ENCODE data around the gene RPL32. TPM values are rescaled to one million over a fixed set of nuclear protein-coding genes. Genes with fewer than 3 reads are reported as not detected.

Gene RPL32
- total RNA-seq, 1 experiment from 2014 or later, result 1,643 TPM

- Mint-ChIP-seq H3K27me3 (ENCODE audit: low read depth) (no peaks in the 10 kb centered on the region; the same call in none of the 2 replicates), H3K36me3 (no peaks in the 10 kb centered on the region), H3K27ac (no peak overlapping the region; the same call in 1 of the 2 replicates), H3K4me3 (no peak overlapping the region), H3K4me1 (peaks cover 22% of the 10 kb centered on the region), H3K9me3 (peaks cover 6% of the 10 kb centered on the region)
- DNase-seq (ENCODE audit: low spot score) (no peak), ATAC-seq (no peak)
- no peak for TF ChIP-seq NR1H2 (CRISPR knock-in tag; IDR thresholded peaks at IDR 0.05)
- no peak for TF ChIP-seq ATF6 (CRISPR knock-in tag; IDR thresholded peaks at IDR 0.05)
- TF ChIP-seq PREB (CRISPR knock-in tag; IDR thresholded peaks at IDR 0.05; ENCODE audit: borderline replicate concordance), result no peak
- TF ChIP-seq ZNF425 (CRISPR knock-in tag; conservative IDR thresholded peaks at IDR 0.05), result no peak
- TF ChIP-seq EMX1 (CRISPR knock-in tag; IDR thresholded peaks at IDR 0.05), result no peak
- TF ChIP-seq USF2 (CRISPR knock-in tag; IDR thresholded peaks at IDR 0.05), result no peak
- no peak for TF ChIP-seq SMAD4 (CRISPR knock-in tag; IDR thresholded peaks at IDR 0.05)
- TF ChIP-seq CREB1 (CRISPR knock-in tag; IDR thresholded peaks at IDR 0.05), result no peak
- no peak for TF ChIP-seq ATF2 (CRISPR knock-in tag; IDR thresholded peaks at IDR 0.05; ENCODE audit: borderline replicate concordance, low read depth)
- no peak for TF ChIP-seq ZNF532 (CRISPR knock-in tag; IDR thresholded peaks at IDR 0.05; ENCODE audit: borderline replicate concordance)
- TF ChIP-seq FOXP1 (CRISPR knock-in tag; IDR thresholded peaks at IDR 0.05; ENCODE audit: borderline replicate concordance), result no peak
- TF ChIP-seq GRHL2 (CRISPR knock-in tag; IDR thresholded peaks at IDR 0.05; ENCODE audit: insufficient replicate concordance, severe bottlenecking), result no peak
- TF ChIP-seq TEAD4 (CRISPR knock-in tag; IDR thresholded peaks at IDR 0.05), result no peak
- TF ChIP-seq ETV6 (CRISPR knock-in tag; IDR thresholded peaks at IDR 0.05), result no peak
- no peak for TF ChIP-seq JAZF1 (CRISPR knock-in tag; IDR thresholded peaks at IDR 0.05)
- CTCF ChIA-PET, result interaction anchor here (0.6 to 1.0 kb wide), 2 partner anchors 25 to 71 kb away, joined by 3 to 5 read pairs; no protein-coding TSS in a partner anchor
- POLR2A ChIA-PET, result no interaction called here
Observed at GRCh38 chr3:12785096-12785495, 56.3 kb downstream of the RPL32 start.

Other genes starting within 250 kb of the RPL32 start
- 85.0 to 101 TPM (median 86.1 TPM) in 3 replicates for gene RAF1, start 177.4 kb downstream of the RPL32 start, total RNA-seq (2021)
- gene TMEM40, start 82.3 kb downstream of the RPL32 start, total RNA-seq (2021), result 0.17 TPM in 1 of 3 replicates, not detected in the others
- 13.7 to 15.4 TPM (median 14.3 TPM) in 3 replicates for gene CAND2, start 44.9 kb downstream of the RPL32 start, total RNA-seq (2021)
- gene IQSEC1, start 231.9 kb upstream of the RPL32 start, total RNA-seq (2021), result 35.0 to 37.2 TPM (median 36.4 TPM) in 3 replicates